LoVo (cell line): ENCODE measurements around the gene CGB7.
"Not testable (repeated sequence)": the region's sequence is repeated elsewhere in the genome, so short reads cannot be mapped to it uniquely, and the experiment has no call there.

Experiments
- DNase-seq: peaks from one replicate; pipeline ENCODE4 v3.0.0-alpha.2; 2016; ENCODE audit warnings: low spot score

CGB7 gene

DNA sequence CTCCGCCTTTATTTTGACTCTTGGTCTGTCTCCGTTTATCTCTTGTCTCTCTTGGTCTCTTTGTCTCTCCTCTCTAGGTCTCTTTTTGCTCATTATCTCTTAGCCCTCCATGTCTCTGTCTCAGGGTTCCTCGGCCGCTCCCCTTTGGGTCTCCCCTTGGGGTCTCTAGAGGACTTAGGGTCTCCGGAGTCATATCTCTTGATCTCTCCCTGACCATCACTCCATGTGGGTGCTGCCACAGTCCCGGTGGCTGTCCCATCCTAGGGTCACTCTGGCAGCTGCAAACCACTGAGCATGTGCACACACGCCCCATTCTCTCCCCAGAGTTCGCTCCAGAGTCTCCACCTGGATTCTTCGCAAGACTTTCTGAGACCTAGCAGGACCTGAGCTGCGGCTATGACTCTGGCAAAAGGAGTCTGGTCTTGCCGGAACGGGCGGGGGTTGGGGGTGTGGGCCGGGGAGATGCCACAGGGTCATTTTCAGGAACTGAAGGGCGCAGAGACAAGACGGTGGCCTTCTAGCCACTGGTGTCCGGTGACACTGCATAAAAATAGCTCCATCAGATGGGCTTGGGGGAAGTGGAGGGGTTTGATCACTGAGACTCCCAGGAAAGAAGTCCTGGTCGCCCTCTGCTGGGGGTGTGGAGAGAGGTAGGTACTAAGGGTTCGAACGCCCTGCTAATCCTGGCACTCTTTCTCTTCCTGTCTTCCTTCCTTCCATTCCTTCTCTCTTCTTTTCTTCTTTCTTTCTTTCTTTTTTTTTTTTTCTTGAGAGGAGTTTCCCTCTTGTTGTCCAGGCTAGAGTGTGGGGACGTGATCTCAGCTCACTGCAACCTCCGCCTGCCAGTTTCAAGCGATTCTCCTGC is 16.2 kb upstream of the CGB7 start:
- no peak for DNase-seq

DNA sequence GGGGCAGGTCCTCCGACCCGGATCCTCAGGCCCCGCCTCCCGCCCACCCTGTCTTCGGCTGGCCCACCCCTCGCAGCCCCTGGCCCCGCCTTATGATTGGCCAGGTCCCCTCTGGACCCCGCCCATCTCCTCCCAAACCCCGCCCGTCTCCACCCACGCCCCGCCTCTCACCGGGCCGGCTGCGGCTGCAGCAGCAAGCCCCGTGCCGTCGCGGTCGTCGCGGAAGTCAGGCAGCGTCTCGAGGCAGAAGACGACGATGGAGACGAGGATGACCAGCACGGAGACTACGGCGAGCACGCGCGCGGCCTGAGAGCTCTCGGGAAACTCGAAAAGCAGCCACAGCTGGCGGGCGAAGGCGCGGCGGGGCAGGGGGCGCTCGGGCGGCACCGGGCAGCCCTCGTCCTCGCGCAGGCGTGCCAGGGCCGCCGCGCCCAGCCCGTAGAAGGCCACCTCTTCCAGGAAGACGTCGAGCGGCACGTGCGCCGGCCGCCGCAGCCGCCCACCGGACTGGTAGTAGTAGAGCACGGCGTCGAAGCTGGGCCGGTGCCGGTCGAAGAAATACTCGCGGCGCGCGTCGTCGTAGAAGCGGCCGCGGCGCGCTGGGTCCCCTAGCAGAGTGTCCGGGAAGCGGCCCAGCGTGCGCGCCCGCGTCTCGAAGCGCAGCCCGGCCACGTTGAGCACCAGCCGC is 14.5 kb upstream of the CGB7 start:
- no peak for DNase-seq

DNA sequence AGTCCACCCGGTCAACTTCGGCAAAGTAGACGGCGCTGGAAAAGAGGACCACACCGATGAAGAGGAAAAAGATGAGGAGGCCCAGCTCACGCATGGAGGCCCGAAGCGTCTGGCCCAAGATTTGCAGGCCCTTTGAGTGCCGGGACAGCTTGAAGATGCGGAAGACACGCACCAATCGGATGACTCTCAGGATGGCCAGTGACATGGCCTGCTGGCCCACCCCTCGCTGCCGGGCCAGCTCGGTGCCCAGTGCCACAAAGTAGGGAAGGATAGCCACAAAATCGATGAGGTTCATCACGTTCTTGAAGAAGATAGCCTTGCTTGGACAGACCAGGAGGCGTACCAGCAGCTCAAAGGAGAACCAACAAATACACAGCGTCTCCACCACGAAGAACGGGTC is 12.9 kb upstream of the CGB7 start:
- no peak for DNase-seq

DNA sequence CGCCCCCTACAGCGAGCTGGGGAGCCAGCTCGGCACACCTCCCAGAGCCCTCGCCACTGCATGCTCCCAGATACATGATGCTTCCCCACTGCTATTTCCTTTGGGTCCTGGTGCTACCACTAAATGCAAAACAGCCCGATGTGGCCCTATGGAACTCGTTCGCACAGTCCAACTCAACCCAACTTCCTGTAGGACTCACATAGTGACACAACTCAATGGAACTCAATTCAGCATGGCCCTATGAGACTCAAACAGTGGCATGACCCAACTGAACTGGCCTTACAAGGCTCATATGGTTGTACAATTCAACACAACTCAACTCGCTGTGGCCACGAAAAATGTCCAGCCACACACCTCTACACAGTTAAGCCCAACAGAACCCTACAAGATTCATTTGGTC is 11.5 kb upstream of the CGB7 start:
- DNase-seq: no peak

DNA sequence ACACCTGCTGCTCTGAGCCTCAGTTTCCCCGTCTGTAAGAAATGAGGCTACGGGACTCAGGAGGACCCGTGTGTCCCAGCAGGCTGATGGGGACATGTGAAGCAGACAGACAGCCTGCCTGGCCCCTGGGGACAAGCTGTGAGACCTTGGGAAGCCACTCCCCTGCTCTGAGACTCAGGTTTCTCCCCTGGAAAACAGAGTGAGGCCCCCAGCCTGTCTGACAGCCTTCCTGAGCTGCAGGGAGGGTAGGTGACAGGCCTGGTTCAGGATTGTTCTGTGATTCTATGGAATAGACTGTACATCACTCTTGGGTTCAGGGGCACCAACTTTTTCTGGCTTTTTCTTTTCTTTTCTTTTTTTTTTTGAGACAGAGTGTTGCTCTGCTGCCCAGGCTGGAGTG is 10.0 kb upstream of the CGB7 start:
- no peak for DNase-seq

DNA sequence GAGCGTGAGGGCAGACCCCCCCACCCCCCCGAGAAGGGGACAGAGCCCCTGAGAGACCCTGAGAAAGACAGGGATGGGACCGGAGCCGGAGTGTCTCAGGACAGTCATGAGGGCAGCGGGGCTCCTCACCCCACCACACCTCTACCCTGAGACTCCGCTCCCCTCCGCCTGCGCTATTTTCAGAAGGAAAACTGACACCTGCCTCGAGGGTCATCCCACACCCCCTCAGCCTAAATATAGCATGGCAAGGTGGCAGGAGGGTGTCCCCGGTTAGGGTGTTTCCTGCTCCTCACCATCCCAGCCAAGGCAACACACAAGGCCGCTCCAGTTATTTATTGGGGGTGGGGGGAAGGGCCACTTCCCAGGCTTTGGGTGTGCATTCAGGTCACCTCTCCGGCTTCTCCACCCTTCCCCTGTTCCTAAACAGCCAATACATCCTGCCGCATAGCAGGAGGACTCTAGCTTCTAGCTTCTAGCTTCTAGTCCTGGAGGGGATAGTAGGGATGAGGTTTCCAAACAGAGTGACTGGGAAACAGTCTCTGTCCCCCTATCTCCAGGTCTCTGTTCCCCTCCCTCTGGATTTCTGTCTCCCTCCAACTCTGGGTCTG is 8.5 kb upstream of the CGB7 start:
- no peak for DNase-seq

DNA sequence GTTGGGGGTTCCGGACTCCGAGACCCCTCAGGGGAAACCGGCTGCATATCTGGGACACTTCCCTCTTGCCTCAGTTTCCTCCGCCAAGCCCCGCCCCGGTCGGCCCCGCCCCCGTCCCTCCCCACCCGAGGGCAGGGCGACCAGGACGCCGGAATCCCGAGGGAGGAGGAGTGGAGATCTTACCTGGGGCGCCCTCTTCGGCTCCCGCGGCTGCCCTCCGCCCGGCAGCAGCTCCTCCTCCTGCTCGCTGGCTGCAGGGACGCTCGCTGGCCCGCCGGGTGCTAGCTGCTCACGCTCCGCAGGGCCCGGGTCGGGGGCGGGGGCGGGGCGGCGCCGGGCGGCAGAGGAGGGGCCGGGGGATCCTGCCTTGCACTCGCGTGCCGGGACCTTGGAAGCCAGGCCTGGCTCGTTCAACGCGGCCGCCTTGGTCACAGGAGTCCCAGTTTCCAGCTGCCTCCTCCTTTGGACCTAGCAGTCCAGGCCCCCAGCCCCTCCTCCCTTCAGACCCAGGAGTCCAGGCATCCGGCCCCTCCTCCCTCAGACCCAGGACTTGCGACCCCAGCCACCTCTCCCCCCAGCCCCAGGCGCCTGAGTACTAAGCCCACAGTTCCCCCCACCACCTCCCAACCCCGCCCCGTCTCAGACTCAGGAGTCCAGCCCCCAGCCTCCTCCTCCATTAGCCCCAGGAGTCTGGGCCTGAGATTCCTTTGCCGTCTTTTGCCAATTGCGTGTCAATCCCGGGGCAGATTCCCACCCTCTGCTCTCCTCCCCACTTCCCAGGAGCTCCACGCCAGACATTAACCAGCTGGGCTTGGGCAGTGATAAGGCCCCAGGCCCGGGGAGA is 7.4 kb upstream of the CGB7 start, which contains the start of gene NTF4:
NTF4 (minus strand) TSS at position 51 of the 844 bp plus-strand sequence. CDS start 2,821 bp downstream, outside the sequence.
- DNase-seq: peak; percentile 56

DNA sequence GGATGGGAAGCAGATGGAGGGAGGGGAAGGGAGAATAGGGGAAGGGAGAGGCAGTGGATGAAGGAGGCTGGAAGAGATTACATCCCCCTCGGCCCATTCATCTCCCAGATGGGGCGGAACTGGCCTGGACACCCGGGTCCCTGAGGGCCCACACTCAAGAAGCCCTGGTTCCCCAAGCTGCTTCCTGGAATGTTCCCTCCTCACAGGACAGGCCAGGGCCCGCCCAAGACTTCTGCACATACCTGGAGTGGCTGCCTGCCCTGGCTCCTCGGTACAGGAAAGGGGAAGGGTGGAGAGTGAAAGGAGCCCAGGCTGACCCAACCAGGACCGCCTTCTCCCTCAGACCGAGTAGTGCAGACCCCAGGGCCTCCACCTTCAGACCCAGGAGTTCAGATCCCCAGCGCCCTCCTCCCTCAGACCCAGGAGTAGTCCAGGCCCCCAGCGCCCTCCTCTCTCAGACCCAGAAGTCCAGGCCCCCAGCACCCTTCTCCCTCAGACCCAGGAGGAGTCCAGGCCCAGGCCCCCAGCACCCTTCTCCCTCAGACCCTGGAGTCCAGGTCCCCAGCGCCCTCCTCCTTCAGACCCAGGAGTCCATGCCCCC is 6.6 kb upstream of the CGB7 start:
- no peak for DNase-seq

DNA sequence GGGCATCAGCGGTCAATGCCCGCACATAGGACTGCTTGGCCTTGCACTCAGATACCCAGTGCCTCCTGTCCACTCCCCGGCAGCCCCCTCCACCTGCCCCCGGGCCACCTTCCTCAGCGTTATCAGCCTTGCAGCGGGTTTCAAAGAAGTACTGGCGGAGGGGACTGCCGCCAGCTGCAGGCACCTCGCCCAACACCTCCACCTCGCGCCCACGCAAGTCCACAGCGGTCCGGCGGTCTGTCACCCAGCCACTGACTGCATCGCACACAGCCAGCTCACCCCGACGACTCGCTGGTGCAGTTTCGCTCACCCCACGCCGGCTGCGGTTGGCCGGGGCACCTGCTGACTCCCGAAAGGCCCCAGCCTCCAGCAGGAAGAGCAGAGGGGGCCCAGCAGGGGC is 3.9 kb upstream of the CGB7 start:
- DNase-seq: no peak

DNA sequence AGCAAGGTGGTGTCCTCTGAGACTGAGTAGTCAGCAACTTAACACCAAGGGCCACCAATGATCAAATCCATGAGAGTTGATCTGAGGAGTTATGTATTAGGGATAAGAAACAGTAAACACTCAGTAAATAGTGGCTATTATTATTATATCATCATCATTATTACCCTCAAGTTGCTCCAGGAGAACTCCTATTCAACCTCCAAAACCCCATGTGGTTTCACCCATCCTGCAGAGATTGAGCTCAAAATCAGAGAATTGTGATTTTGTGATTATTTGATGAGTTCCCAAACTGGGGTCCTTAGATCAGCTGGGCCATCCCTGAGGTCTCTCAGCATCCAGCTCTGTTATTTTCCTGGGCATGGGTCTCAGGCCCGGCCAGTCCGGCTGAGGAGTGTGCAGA is 3.5 kb upstream of the CGB7 start:
- DNase-seq: no peak

DNA sequence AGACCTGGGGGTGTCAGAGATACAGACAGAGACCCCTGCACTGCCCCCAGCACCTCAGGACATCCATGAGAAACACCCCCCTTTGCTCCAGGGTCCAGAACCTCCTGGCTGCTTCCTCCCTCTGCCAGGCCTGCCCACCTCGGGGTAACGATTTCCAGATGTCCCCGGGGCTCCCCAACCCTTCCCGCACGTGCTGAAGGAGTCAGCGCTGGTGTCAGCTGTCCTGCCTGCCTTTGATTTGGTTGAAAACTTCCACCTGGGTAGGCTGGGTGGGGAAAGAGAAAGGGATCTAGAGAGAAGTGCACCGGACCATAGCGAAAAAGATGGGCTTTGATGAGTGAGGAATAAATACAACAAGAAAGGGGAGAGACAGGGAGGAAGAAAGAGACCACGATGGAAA is 1.5 kb upstream of the CGB7 start:
- DNase-seq: no peak

DNA sequence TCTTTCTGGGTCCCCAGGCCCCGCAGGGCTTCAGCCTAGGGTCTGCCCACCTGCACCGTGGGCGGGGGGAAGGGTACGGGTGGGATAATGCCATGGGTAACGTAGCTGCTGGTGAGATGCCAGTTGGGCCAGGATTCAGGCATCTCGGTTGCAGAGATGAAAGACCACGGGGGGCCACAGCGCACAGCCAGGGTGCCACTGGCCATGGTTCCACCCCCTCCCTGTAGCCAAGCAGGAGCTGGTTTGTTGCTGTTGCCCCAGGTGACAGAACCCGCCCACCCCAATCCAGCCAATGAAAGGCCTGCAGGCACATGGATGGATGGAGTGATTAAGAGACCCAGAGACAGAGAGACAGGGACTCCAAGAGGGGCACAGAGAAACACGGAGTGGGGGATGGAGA is 1.0 kb upstream of the CGB7 start:
- DNase-seq: no peak

DNA sequence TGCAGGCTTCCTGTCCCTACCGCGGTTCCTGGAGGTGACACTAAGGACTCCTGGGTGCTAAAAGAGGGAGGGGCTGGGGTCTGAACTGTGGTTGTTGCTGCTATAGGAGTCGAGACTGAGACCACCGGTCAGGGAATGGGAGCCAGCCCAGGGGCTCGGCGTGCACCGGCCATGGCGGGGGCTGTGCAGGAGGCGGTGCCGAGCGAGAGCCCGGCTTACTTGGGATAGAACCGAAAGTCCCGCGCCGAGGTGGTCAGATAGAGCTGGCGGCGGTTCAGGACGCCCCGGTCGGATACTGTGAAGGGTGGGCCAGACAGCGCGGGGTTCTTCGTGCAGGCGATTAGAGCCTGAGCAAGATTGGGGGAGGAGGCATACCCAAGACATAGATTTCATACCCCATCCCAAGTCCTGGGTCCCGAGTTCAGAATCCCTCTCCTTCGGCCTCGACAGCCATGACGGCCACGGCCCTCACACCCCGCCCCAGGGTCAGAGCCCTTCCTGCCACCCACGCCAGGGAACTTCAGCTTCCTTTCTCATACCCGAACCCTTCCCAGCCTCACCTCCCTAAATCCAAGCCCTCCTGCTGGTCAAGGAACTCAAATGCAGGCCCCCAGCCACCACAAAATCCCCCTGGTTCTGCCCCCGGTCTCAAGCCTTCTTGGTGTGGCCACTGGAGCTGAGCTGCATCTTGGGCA is 500 bp downstream of the CGB7 start:
- DNase-seq: not testable (repeated sequence)

DNA sequence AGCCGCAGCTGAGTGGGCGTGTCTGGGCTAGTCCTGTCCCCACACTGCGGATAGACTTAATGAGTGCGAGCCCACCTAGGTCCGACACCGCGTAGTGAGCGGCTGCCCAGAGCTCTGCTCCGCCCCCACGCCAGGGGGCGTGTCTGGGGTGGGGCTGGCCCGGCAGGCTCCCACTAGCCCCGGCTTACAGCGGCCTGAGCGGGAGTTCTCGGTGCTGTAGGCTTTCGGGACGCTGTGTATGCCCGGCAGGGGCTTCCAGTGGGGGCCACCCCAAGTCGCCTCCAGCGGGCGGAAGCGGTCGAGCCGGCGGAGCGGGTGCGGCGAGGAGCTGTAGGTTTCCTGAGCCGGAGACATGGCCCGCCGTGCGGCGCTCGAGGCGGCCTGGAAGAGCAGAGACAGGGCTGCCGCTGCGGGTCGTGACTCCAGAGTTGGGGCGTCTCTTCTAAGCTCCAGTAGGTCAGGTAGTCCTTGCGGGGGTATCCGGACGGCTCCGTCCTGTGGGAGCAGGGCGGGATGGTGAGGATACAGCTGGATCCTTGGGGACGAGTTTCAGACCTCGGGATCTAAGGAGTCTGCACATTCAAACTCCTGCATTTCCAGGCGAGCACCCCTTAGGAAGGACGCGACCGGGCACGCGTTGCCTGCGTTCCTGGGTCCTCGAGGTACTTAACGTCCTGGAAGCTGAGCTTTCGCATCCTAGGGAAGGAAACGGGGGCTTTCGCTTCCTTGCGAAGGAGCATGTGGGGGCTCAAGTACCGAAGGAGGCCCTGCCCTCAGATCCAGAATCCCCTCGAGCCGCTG is 1.2 kb downstream of the CGB7 start:
- peak; percentile 65 for DNase-seq

DNA sequence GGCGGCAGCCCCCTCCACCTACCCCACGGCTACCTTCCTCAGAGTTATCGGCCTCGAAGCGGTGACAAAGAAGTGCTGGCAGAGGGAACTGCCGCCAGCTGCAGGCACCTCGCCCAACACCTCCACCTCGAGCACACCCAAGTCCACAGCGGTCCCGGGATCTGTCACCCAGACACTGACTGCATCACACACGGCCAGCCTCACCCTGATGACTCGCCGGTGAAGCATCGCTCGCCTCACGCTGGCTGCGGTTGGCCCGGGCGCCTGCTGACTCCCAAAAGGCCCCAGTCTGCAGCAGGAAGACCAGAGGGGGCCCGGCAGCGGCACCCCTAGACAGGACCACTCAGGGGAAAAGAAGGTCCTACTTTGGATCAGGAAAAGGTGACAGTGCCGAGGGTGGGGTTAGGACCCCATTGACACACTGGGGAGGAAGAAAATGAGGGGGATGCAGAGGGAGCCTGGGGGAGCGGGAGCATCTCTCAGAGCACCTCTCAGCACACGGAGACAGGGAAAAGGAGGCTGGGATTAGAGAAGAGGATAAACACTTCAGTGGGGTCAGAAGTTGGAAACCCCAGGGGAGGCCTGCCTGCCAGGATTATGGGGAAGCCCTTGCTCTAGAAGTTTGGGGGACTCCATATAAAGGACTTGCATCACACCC is 7.0 kb downstream of the CGB7 start:
- DNase-seq: peak; percentile 59

DNA sequence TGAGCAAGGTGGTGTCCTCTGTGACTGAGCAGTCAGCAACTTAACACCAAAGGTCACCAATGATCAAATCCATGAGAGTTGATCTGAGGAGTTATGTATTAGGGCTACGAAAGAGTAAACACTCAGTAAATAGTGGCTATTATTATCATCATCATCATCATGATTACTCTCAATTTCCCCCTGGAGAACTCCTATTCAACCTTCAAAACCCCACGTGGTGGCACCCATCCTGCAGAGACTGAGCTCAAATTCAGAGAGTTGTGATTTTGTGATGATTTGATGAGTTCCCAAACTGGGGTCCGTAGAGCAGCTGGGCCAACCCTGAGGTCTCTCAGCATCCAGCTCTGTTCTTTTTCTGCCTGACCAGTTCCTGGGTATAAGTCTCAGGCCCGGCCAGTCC is 7.7 kb downstream of the CGB7 start:
- DNase-seq: not testable (repeated sequence)

DNA sequence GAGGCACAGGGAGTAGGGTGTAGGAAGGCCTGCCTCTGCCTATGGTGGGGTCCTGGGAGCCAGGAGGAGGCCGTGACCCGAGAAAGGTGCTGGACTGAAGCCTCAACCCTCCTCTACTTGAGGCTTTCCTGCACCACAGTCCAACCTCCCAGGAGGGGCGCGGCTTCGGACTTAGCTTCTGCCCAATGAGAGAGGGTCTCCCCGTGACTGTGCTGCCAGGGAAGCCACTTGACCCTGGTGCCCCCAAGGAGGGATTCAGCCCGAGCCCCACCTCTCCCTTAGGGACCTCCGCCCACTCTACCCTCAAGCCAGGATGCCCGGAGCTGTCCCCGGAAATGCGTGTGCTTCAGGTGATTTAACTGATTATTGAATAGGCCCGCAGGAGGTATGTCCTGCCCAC is 8.5 kb downstream of the CGB7 start, which contains the start of gene CGB8:
CGB8 (minus strand) TSS at position 101 of the 400 bp plus-strand sequence. CDS start 372 bp downstream, outside the sequence.
- DNase-seq: not testable (repeated sequence)

DNA sequence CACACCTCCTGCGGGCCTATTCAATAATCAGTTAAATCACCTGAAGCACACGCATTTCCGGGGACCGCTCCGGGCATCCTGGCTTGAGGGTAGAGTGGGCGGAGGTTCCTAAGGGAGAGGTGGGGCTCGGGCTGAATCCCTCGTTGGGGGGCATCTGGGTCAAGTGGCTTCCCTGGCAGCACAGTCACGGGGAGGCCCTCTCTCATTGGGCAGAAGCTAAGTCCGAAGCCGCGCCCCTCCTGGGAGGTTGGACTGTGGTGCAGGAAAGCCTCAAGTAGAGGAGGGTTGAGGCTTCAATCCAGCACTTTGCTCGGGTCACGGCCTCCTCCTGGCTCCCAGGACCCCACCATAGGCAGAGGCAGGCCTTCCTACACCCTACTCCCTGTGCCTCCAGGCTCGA is 14.0 kb downstream of the CGB7 start, which contains the start of gene CGB5:
CGB5 (plus strand) TSS at position 301 of the 400 bp plus-strand sequence. CDS start 362 bp downstream, outside the sequence.
- not testable (repeated sequence) for DNase-seq

DNA sequence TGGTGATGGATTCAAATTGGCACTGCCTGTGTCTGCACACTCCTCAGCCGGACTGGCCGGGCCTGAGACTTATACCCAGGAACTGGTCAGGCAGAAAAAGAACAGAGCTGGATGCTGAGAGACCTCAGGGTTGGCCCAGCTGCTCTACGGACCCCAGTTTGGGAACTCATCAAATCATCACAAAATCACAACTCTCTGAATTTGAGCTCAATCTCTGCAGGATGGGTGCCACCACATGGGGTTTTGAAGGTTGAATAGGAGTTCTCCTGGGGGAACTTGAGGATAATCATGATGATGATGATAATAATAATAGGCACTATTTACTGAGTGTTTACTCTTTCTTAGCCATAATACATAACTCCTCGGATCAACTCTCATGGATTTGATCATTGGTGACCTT is 14.9 kb downstream of the CGB7 start:
- DNase-seq: not testable (repeated sequence)
